WERI-Rb-1 (cell line): ENCODE measurements around the gene RND3.

Experiments
- DNase-seq: peaks from one replicate; pipeline ENCODE4 v3.0.0-alpha.2; 2020
- H3K27ac ChIP-seq: fragments of 250-450 bp; sonication (Bioruptor Pico); 2 replicates; pipeline ENCODE4 v1.5.1; 2020; ENCODE audit warnings: mild to moderate bottlenecking, moderate library complexity
- H3K27me3 ChIP-seq: fragments of 250-450 bp; sonication (Bioruptor Pico); 2 replicates; pipeline ENCODE4 v1.5.1; 2021; ENCODE audit warnings: mild to moderate bottlenecking, low read depth, moderate library complexity; ENCODE audit not compliant: insufficient read depth, severe bottlenecking
- H3K36me3 ChIP-seq: fragments of 250-450 bp; sonication (Bioruptor Pico); 2 replicates; pipeline ENCODE4 v1.5.1; 2020; ENCODE audit warnings: mild to moderate bottlenecking, moderate library complexity
- H3K4me3 ChIP-seq: 2 replicates; pipeline ENCODE4 v1.5.1; 2011; ENCODE audit warnings: low read depth, mild to moderate bottlenecking, control low read depth, low read length
- H3K9me3 ChIP-seq: fragments of 250-450 bp; sonication (Bioruptor Pico); 2 replicates; pipeline ENCODE4 v1.5.1; 2021; ENCODE audit warnings: mild to moderate bottlenecking, moderate library complexity; ENCODE audit not compliant: severe bottlenecking
- TF ChIP-seq, protein P1 (sequence below): IDR thresholded peaks from 2 replicates; pipeline ENCODE4 v1.5.1; 2011; ENCODE audit warnings: low read depth, mild to moderate bottlenecking, control low read depth, inconsistent platforms, low read length

Gene RND3

DNA sequence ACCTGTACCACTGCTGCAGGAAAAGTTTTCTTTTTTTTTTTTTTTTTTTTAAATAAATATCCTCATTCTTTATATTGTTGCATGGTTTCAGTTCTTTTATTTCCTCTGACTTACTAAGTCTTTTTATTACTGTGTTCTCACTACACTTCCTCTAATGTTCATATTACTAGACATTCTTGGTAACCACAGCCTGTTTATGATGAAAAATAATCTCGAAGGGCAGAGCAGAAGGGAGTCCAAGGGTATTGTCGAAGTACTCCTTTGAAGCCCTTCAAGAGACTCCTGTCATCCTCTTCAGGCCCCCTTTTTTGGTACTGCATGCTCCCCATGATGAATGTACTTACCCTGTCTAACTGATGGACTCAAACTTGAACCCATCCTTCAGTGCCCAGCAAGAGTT lies 61.2 kb downstream of the RND3 start:
- TF ChIP-seq, protein P1, sequence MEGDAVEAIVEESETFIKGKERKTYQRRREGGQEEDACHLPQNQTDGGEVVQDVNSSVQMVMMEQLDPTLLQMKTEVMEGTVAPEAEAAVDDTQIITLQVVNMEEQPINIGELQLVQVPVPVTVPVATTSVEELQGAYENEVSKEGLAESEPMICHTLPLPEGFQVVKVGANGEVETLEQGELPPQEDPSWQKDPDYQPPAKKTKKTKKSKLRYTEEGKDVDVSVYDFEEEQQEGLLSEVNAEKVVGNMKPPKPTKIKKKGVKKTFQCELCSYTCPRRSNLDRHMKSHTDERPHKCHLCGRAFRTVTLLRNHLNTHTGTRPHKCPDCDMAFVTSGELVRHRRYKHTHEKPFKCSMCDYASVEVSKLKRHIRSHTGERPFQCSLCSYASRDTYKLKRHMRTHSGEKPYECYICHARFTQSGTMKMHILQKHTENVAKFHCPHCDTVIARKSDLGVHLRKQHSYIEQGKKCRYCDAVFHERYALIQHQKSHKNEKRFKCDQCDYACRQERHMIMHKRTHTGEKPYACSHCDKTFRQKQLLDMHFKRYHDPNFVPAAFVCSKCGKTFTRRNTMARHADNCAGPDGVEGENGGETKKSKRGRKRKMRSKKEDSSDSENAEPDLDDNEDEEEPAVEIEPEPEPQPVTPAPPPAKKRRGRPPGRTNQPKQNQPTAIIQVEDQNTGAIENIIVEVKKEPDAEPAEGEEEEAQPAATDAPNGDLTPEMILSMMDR = no peak
- no peak for DNase-seq
- H3K36me3 ChIP-seq = no peaks in the 10 kb centered on the region
- no peaks in the 10 kb centered on the region for H3K27me3 ChIP-seq
- H3K4me3 ChIP-seq = no peak overlapping the region
- H3K27ac ChIP-seq = no peak overlapping the region
- H3K9me3 ChIP-seq = no peaks in the 10 kb centered on the region

DNA sequence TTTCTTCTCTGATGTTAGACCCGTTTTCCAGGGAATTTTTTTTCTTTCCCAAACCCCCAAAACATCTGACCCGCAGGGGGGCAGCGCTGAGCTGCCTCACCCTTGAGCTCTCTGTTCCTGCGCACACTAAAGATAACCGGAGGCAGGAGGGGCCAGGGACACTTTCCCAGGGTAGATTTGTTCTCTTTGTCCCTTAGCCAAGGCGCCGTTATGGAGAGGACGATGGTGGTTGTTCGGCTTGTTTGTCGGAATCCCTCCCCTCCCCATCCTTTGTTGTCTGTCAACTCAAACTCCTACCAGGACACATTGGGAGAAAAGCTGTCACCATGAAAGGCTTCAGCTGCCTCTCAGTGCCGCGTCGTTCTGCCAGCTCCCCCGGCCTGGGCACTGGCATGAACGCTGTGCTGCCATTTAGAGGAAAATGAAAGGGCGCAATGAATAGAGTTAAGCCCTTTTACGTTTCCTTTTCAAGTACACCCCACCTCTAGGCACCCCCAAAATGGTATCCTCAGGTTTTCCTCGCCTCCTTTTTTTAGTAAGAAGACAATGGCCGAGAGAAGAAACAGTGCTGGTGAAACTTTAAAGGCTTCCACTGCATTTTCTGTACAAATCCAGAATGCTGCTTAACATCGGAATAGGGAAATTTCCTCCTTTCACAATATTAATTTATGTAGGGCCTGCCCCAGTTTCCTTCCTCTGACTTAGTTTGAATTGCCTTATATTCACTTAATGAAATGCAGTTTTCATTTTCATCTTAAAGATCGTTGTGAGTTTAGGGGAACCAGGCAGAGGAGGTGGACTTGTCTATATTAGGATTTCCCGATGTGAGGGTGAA lies 62.1 kb downstream of the RND3 start:
- Histone ChIP-seq H3K9me3 (no peaks in the 10 kb centered on the region), H3K27me3 (no peaks in the 10 kb centered on the region), H3K4me3 (no peak overlapping the region), H3K27ac (no peak overlapping the region), H3K36me3 (no peaks in the 10 kb centered on the region)
- DNase-seq = peak; percentile 23
- TF ChIP-seq, protein P1 = no peak

DNA sequence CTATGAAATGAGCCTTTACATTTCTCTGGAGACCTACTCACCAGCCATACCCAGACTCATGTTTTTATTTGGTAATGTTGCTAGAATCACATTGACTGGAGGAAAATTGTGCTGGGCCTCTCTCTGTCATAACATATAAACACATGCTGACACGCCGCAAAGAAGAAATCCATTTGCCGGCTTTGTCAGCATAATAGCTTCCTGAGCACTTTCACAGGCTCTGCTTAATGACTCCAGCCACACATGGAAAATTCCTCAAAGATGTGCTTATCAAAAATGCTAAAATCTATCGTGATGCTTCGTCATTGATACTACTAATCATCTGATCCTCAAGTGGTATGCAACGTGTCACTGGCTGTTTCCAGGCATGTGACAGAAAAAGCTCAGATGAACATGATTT lies 63.1 kb downstream of the RND3 start:
- H3K36me3 ChIP-seq = no peaks in the 10 kb centered on the region
- no peak for DNase-seq
- H3K27me3 ChIP-seq = no peaks in the 10 kb centered on the region
- no peaks in the 10 kb centered on the region for H3K9me3 ChIP-seq
- H3K4me3 ChIP-seq = no peak overlapping the region
- TF ChIP-seq, protein P1 = no peak
- H3K27ac ChIP-seq = no peak overlapping the region

DNA sequence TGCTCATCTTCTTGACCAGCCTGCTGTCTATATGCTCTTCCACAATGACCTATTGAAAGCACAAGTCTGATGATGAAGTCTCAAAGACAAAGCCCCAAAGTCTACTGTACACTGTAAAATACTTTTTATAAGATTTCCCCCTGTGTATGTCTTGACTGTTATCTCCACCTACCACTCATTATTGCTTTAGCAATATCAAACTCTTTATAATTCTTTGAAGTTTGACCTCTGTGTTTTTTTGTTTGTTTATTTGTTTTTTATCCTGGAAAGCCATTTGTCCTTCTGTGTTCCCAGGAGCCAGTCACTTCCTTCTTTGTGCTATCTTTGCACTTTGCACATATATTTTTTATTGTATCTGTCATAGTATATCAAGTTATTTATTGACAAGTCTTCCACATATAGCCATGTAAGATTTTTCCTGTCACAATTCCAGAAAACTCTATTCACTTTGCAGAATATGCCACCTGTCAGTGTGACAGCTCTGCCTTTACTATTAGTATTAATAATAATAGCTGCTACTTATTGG lies 66.3 kb downstream of the RND3 start:
- H3K9me3 ChIP-seq = peaks cover 8% of the 10 kb centered on the region
- H3K27ac ChIP-seq = no peak overlapping the region
- H3K27me3 ChIP-seq = no peaks in the 10 kb centered on the region
- no peaks in the 10 kb centered on the region for H3K36me3 ChIP-seq
- no peak for DNase-seq
- no peak overlapping the region for H3K4me3 ChIP-seq
- TF ChIP-seq, protein P1 = no peak

DNA sequence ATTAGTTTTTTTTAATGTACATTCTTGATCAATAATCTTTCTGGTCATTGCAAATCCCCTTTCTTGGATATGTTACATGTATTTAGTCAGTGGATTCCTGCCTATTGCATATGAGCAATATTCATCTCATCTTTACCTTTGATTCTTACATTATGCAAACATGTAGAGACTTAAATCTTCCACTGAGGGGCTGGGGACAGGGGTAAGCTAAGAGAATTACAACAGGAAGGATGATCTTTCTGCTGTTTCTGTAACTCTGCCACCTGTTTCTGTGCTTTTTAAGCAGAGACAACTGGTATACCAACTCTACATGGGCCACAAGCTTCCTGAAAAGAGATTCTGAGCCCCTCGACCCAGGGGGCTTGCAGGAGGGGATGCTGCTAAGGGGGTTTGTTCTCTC lies 68.6 kb downstream of the RND3 start:
- Histone ChIP-seq H3K4me3 (no peak overlapping the region), H3K36me3 (no peaks in the 10 kb centered on the region), H3K27ac (no peak overlapping the region), H3K9me3 (peaks cover 8% of the 10 kb centered on the region), H3K27me3 (no peaks in the 10 kb centered on the region)
- TF ChIP-seq, protein P1 = no peak
- DNase-seq = no peak
